ENCODE results near the gene FADS1. TPM values are rescaled to one million over a fixed set of nuclear protein-coding genes. Genes with fewer than 3 reads are reported as not detected.
A peak's percentile ranks its signal among the peaks of the same experiment; 100 is the strongest.

The FADS1 gene
- total RNA-seq, 3 donors from 2014 or later, result 2.1 to 3.5 (median 3.3) TPM

- no peaks in the 10 kb centered on the region for H3K9me3 Mint-ChIP-seq
- no peak overlapping the region for H3K4me3 Mint-ChIP-seq
- ATAC-seq, result no peak
- H3K4me1 Mint-ChIP-seq (ENCODE audit: low read depth), result peaks cover 5% of the 10 kb centered on the region
- no peaks in the 10 kb centered on the region for H3K27me3 Mint-ChIP-seq (ENCODE audit: low read depth)
- no peak for DNase-seq
- peaks cover 18% of the 10 kb centered on the region for H3K36me3 Mint-ChIP-seq (ENCODE audit: insufficient read depth)
Measured at GRCh38 chr11:61799665-61800284, 17.0 kb downstream of the FADS1 start.

- ATAC-seq, result no peak
- Mint-ChIP-seq H3K36me3 (ENCODE audit: insufficient read depth) (peaks cover 18% of the 10 kb centered on the region), H3K27me3 (ENCODE audit: low read depth) (no peaks in the 10 kb centered on the region), H3K4me1 (ENCODE audit: low read depth) (peaks cover 11% of the 10 kb centered on the region), H3K4me3 (no peak overlapping the region), H3K9me3 (no peaks in the 10 kb centered on the region)
- peak; percentile 66 for DNase-seq
Measured at GRCh38 chr11:61797263-61797944, 19.4 kb downstream of the FADS1 start.

GRCh38 chr11:61795876-61796526, 20.8 kb downstream of the FADS1 start:
- Mint-ChIP-seq H3K4me1 (ENCODE audit: low read depth) (peaks cover 18% of the 10 kb centered on the region), H3K27me3 (ENCODE audit: low read depth) (no peaks in the 10 kb centered on the region), H3K36me3 (ENCODE audit: insufficient read depth) (peaks cover 25% of the 10 kb centered on the region)

GRCh38 chr11:61795459-61795858, 21.3 kb downstream of the FADS1 start:
- no peak for DNase-seq
- Mint-ChIP-seq H3K27me3 (ENCODE audit: low read depth) (no peaks in the 10 kb centered on the region), H3K9me3 (no peaks in the 10 kb centered on the region), H3K36me3 (ENCODE audit: insufficient read depth) (peaks cover 24% of the 10 kb centered on the region), H3K4me1 (ENCODE audit: low read depth) (peaks cover 18% of the 10 kb centered on the region), H3K4me3 (no peak overlapping the region)
- ATAC-seq, result no peak

More at GRCh38 chr11:61795876-61796526, 20.8 kb downstream of the FADS1 start:
- H3K4me3 Mint-ChIP-seq, result no peak overlapping the region
- ATAC-seq (no peak), DNase-seq (no peak)
- H3K9me3 Mint-ChIP-seq, result no peaks in the 10 kb centered on the region

- Mint-ChIP-seq H3K9me3 (no peaks in the 10 kb centered on the region), H3K27me3 (ENCODE audit: low read depth) (no peaks in the 10 kb centered on the region), H3K4me3 (no peak overlapping the region), H3K36me3 (ENCODE audit: insufficient read depth) (peaks cover 28% of the 10 kb centered on the region), H3K4me1 (ENCODE audit: low read depth) (peaks cover 25% of the 10 kb centered on the region)
- ATAC-seq (no peak), DNase-seq (no peak)
Measured at GRCh38 chr11:61794579-61794978, 22.2 kb downstream of the FADS1 start.

- Mint-ChIP-seq H3K9me3 (no peaks in the 10 kb centered on the region), H3K27me3 (ENCODE audit: low read depth) (no peaks in the 10 kb centered on the region), H3K4me1 (ENCODE audit: low read depth) (peaks cover 26% of the 10 kb centered on the region), H3K4me3 (peak overlapping the region; percentile 94), H3K36me3 (ENCODE audit: insufficient read depth) (peaks cover 34% of the 10 kb centered on the region)
- DNase-seq (no peak), ATAC-seq (no peak)
Measured at GRCh38 chr11:61793829-61794204, 23.0 kb downstream of the FADS1 start.

GRCh38 chr11:61793083-61793828, 23.5 kb downstream of the FADS1 start:
- H3K27me3 Mint-ChIP-seq (ENCODE audit: low read depth), result no peaks in the 10 kb centered on the region
- DNase-seq (no peak), ATAC-seq (peak; percentile 30 to 38)
- H3K9me3 Mint-ChIP-seq, result no peaks in the 10 kb centered on the region
- H3K4me1 Mint-ChIP-seq (ENCODE audit: low read depth), result peaks cover 26% of the 10 kb centered on the region
- peak overlapping the region; percentile 94 for H3K4me3 Mint-ChIP-seq
- H3K36me3 Mint-ChIP-seq (ENCODE audit: insufficient read depth), result peaks cover 34% of the 10 kb centered on the region

GRCh38 chr11:61792310-61793082, 24.3 kb downstream of the FADS1 start, which contains the start of the genes FEN1 and TMEM258:
TSS of gene FEN1 (plus strand) at chr11:61792911. CDS start at chr11:61795362, 2,451 bp downstream.
TSS of gene TMEM258 (minus strand) at chr11:61792599. CDS start at chr11:61792558, 41 bp downstream.
- DNase-seq, result peak; percentile 75
- Mint-ChIP-seq H3K27me3 (ENCODE audit: low read depth) (no peaks in the 10 kb centered on the region), H3K9me3 (no peaks in the 10 kb centered on the region), H3K4me3 (peak within 1 kb of the TSS; percentile 94), H3K36me3 (ENCODE audit: insufficient read depth) (peaks cover 34% of the 10 kb centered on the region), H3K4me1 (ENCODE audit: low read depth) (peaks cover 26% of the 10 kb centered on the region)
- ATAC-seq, result peak; percentile 95

GRCh38 chr11:61791737-61792309, 25.0 kb downstream of the FADS1 start:
- DNase-seq (no peak), ATAC-seq (peak; percentile 15 to 28)
- Mint-ChIP-seq H3K36me3 (ENCODE audit: insufficient read depth) (peaks cover 31% of the 10 kb centered on the region), H3K27me3 (ENCODE audit: low read depth) (no peaks in the 10 kb centered on the region), H3K9me3 (no peaks in the 10 kb centered on the region), H3K4me1 (ENCODE audit: low read depth) (peaks cover 21% of the 10 kb centered on the region), H3K4me3 (peak overlapping the region; percentile 94)

GRCh38 chr11:61787928-61788491, 28.8 kb downstream of the FADS1 start:
- Mint-ChIP-seq H3K27me3 (ENCODE audit: low read depth) (no peaks in the 10 kb centered on the region), H3K9me3 (no peaks in the 10 kb centered on the region), H3K36me3 (ENCODE audit: insufficient read depth) (peaks cover 29% of the 10 kb centered on the region), H3K4me1 (ENCODE audit: low read depth) (peaks cover 15% of the 10 kb centered on the region), H3K4me3 (no peak overlapping the region)
- no peak for ATAC-seq
- no peak for DNase-seq

- no peak for ATAC-seq
- H3K9me3 Mint-ChIP-seq, result no peaks in the 10 kb centered on the region
Measured at GRCh38 chr11:61785837-61786402, 30.9 kb downstream of the FADS1 start.

GRCh38 chr11:61784506-61784805, 32.3 kb downstream of the FADS1 start:
- no peaks in the 10 kb centered on the region for H3K9me3 Mint-ChIP-seq
- DNase-seq (no peak), ATAC-seq (no peak)
- no peaks in the 10 kb centered on the region for H3K27me3 Mint-ChIP-seq (ENCODE audit: low read depth)
- H3K36me3 Mint-ChIP-seq (ENCODE audit: insufficient read depth), result peaks cover 15% of the 10 kb centered on the region
- no peak overlapping the region for H3K4me3 Mint-ChIP-seq
- no peaks in the 10 kb centered on the region for H3K4me1 Mint-ChIP-seq (ENCODE audit: low read depth)

More at GRCh38 chr11:61785837-61786402, 30.9 kb downstream of the FADS1 start:
- H3K4me1 Mint-ChIP-seq (ENCODE audit: low read depth), result peaks cover 8% of the 10 kb centered on the region
- DNase-seq, result no peak
- peaks cover 22% of the 10 kb centered on the region for H3K36me3 Mint-ChIP-seq (ENCODE audit: insufficient read depth)
- no peak overlapping the region for H3K4me3 Mint-ChIP-seq
- no peaks in the 10 kb centered on the region for H3K27me3 Mint-ChIP-seq (ENCODE audit: low read depth)
